ENCODE measurements around the gene SRGAP2B. TPM values are rescaled to one million over a fixed set of nuclear protein-coding genes. Genes with fewer than 3 reads are reported as not detected.
"Not testable (repeated sequence)": the region's sequence is repeated elsewhere in the genome, so short reads cannot be mapped to it uniquely, and the experiment has no call there.

SRGAP2B gene
- total RNA-seq, 2 donors from 2014 or later, result 61.2 to 82.0 TPM

GRCh38 chr1:144882343-144882742, 212.8 kb downstream of the SRGAP2B start:
- not testable (repeated sequence) for H3K27ac ChIP-seq (ENCODE audit: low read depth, low read length); H3K9ac ChIP-seq (ENCODE audit: extremely low read depth, low read length, poor library complexity, severe bottlenecking); H3K9me3 Mint-ChIP-seq; DNase-seq; H3K4me3 ChIP-seq (ENCODE audit: low read length); H3K9me3 ChIP-seq (ENCODE audit: control insufficient read depth, low read length); H3K27me3 Mint-ChIP-seq (ENCODE audit: insufficient read depth); H3K36me3 Mint-ChIP-seq (ENCODE audit: low read depth); H3K36me3 ChIP-seq (ENCODE audit: control insufficient read depth, insufficient read depth, low read length); H3K27me3 ChIP-seq (ENCODE audit: control insufficient read depth, insufficient read depth, low read length, poor library complexity, severe bottlenecking); H3K27ac Mint-ChIP-seq; H3K4me1 Mint-ChIP-seq; H3K4me1 ChIP-seq (ENCODE audit: control insufficient read depth, insufficient read depth, low read length)
- 1% methylated on average over 10 of the region's 42 CpGs; no CpG with 5 or more reads in 1 of the 2 experiments for WGBS, 2 experiments (ENCODE audit: insufficient coverage in 1 of 2, insufficient read length in 1 of 2)
- H3K4me3 Mint-ChIP-seq, result peak overlapping the region; percentile 52

GRCh38 chr1:144858607-144859006, 236.5 kb downstream of the SRGAP2B start:
- not testable (repeated sequence) for H3K9ac ChIP-seq (ENCODE audit: extremely low read depth, low read length, poor library complexity, severe bottlenecking); H3K27ac Mint-ChIP-seq; H3K4me1 Mint-ChIP-seq; H3K4me3 ChIP-seq (ENCODE audit: low read length); DNase-seq; H3K27me3 Mint-ChIP-seq (ENCODE audit: insufficient read depth); H3K36me3 ChIP-seq (ENCODE audit: control insufficient read depth, insufficient read depth, low read length); H3K27me3 ChIP-seq (ENCODE audit: control insufficient read depth, insufficient read depth, low read length, poor library complexity, severe bottlenecking); H3K9me3 Mint-ChIP-seq; H3K27ac ChIP-seq (ENCODE audit: low read depth, low read length); H3K36me3 Mint-ChIP-seq (ENCODE audit: low read depth); H3K4me3 Mint-ChIP-seq; H3K9me3 ChIP-seq (ENCODE audit: control insufficient read depth, low read length); H3K4me1 ChIP-seq (ENCODE audit: control insufficient read depth, insufficient read depth, low read length)
- no CpG with 5 or more reads among the region's 3 CpGs for WGBS, 2 experiments (ENCODE audit: insufficient coverage in 1 of 2, insufficient read length in 1 of 2)

Other genes with a start within 250 kb of the SRGAP2B start
- gene FAM72D, start 646 bp upstream of the SRGAP2B start, total RNA-seq, result 1 to 10 TPM; 4.1 to 9.4 TPM
- not detected for gene PPIAL4D, start 146.8 kb upstream of the SRGAP2B start, total RNA-seq

Measured in endodermal cell (in vitro differentiated cells).